OCI-LY1 (cell line): Measurements from ENCODE around the gene MRPL24.
A peak's percentile ranks its signal among the peaks of the same experiment; 100 is the strongest.

Source experiments
- H2AFZ ChIP-seq: fragments of 200-600 bp; sonication (generic), shearing (Covaris generic); 2 replicates; pipeline ENCODE4 v1.6.0; 2014; ENCODE audit warnings: antibody characterized with exemption, mild to moderate bottlenecking, low read length
- H3F3A ChIP-seq: fragments of 200-600 bp; sonication (generic), shearing (Covaris generic); 2 replicates; pipeline ENCODE4 v1.6.0; 2014; ENCODE audit warnings: mild to moderate bottlenecking, antibody characterized with exemption, low read length, moderate library complexity; ENCODE audit not compliant: insufficient read depth
- H3K27ac ChIP-seq: fragments of 200-600 bp; sonication (generic); 2 replicates; pipeline ENCODE4 v1.5.1; 2014; ENCODE audit warnings: low read length, mixed run types, mild to moderate bottlenecking, low read depth; ENCODE audit not compliant: poor library complexity, severe bottlenecking
- H3K27me3 ChIP-seq: fragments of 200-600 bp; sonication (generic); 2 replicates; pipeline ENCODE4 v1.6.0; 2014; ENCODE audit warnings: antibody characterized with exemption, mild to moderate bottlenecking, low read length, moderate library complexity; ENCODE audit not compliant: insufficient read depth
- H3K36me3 ChIP-seq: fragments of 200-600 bp; sonication (generic); 2 replicates; pipeline ENCODE4 v1.6.1; 2014; ENCODE audit warnings: mild to moderate bottlenecking, antibody characterized with exemption, low read length, moderate library complexity, mixed read lengths; ENCODE audit not compliant: insufficient read depth
- H3K4me1 ChIP-seq: fragments of 200-600 bp; sonication (generic); 2 replicates; pipeline ENCODE4 v1.5.1; 2014; ENCODE audit warnings: mild to moderate bottlenecking, low read length, moderate library complexity; ENCODE audit not compliant: insufficient read depth, severe bottlenecking
- H3K4me2 ChIP-seq: fragments of 200-600 bp; sonication (generic), shearing (Covaris generic); 2 replicates; pipeline ENCODE4 v1.6.1; 2014; ENCODE audit warnings: low read length
- H3K4me3 ChIP-seq: fragments of 200-600 bp; sonication (generic); 2 replicates; pipeline ENCODE4 v1.5.1; 2014; ENCODE audit warnings: low read length, low read depth, mild to moderate bottlenecking, mixed read lengths; ENCODE audit not compliant: poor library complexity, severe bottlenecking
- H3K79me2 ChIP-seq: fragments of 200-600 bp; shearing (Covaris generic); 2 replicates; pipeline ENCODE4 v1.6.1; 2016; ENCODE audit warnings: mixed run types, low read length, mixed read lengths; ENCODE audit not compliant: insufficient read depth
- H3K9ac ChIP-seq: fragments of 200-600 bp; sonication (generic), shearing (Covaris generic); 2 replicates; pipeline ENCODE4 v1.6.1; 2014; ENCODE audit warnings: mild to moderate bottlenecking, low read length, mixed read lengths
- H3K9me2 ChIP-seq: fragments of 200-600 bp; sonication (generic), shearing (Covaris generic); 2 replicates; pipeline ENCODE4 v1.6.1; 2014; ENCODE audit warnings: low read depth, mild to moderate bottlenecking, low read length, mixed read lengths
- H3K9me3 ChIP-seq: fragments of 200-600 bp; shearing (Covaris generic); 2 replicates; pipeline ENCODE4 v1.6.1; 2014; ENCODE audit warnings: low read length, mixed read lengths
- H4K20me1 ChIP-seq: fragments of 200-600 bp; sonication (generic), shearing (Covaris generic); 2 replicates; pipeline ENCODE4 v1.6.0; 2016; ENCODE audit warnings: mild to moderate bottlenecking, low read length; ENCODE audit not compliant: insufficient read depth
- EZH2 ChIP-seq: fragments of 200-600 bp; sonication (generic), shearing (Covaris generic); IDR thresholded peaks from 2 replicates; pipeline ENCODE4 v1.8.0; 2017; ENCODE audit warnings: borderline replicate concordance, mixed run types, mild to moderate bottlenecking, antibody characterized with exemption, low read length, moderate library complexity, mixed read lengths
- TF ChIP-seq, protein P1 (sequence below): fragments of 200-600 bp; sonication (generic), shearing (Covaris generic); IDR thresholded peaks from 2 replicates; pipeline ENCODE4 v1.5.1; 2017; ENCODE audit warnings: mild to moderate bottlenecking, antibody characterized with exemption, low read length, moderate library complexity, mixed read lengths

The MRPL24 gene

DNA sequence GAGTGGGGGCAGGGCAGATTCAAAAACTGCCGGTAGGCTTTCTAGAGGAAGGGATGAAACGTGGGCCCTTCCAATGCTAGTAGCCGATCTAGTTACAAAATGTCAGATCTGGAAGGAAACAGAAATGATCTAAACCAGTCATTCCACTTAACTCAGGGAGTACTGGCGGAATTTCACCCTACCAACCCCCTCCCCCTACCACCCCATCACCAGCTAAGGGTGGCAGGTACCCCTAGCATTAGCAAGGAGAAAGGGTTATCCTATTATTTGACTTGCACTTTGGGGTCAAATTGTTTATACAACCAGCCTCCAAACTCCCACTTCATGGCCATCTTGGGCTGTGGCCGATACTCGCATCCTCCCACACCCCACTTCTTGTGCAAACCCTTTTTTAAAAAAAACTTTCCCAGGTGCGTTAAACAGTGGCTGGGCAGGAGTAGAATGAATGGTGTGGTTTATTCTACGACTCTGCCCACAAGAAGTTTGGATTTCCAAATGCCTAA lies 644 bp upstream of the MRPL24 start:
- peak overlapping the region; percentile 49; the same call in 1 of the 2 replicates for H3K9ac ChIP-seq
- TF ChIP-seq, protein P1, sequence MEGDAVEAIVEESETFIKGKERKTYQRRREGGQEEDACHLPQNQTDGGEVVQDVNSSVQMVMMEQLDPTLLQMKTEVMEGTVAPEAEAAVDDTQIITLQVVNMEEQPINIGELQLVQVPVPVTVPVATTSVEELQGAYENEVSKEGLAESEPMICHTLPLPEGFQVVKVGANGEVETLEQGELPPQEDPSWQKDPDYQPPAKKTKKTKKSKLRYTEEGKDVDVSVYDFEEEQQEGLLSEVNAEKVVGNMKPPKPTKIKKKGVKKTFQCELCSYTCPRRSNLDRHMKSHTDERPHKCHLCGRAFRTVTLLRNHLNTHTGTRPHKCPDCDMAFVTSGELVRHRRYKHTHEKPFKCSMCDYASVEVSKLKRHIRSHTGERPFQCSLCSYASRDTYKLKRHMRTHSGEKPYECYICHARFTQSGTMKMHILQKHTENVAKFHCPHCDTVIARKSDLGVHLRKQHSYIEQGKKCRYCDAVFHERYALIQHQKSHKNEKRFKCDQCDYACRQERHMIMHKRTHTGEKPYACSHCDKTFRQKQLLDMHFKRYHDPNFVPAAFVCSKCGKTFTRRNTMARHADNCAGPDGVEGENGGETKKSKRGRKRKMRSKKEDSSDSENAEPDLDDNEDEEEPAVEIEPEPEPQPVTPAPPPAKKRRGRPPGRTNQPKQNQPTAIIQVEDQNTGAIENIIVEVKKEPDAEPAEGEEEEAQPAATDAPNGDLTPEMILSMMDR = no peak
- TF ChIP-seq EZH2 = no peak
- H3K4me2 ChIP-seq = peak overlapping the region; percentile 72
- peaks cover 84% of the 10 kb centered on the region for H3K36me3 ChIP-seq
- no peak overlapping the region for H2AFZ ChIP-seq
- H3F3A ChIP-seq = 0 out of 2 replicates have a peak, but pooled peaks cover 9% of the 10 kb centered on the region
- peaks cover 27% of the 10 kb centered on the region for H3K4me1 ChIP-seq
- peak overlapping the region; percentile 54 for H3K4me3 ChIP-seq
- no peaks in the 10 kb centered on the region for H4K20me1 ChIP-seq
- H3K27ac ChIP-seq = peak overlapping the region; percentile 82
- H3K27me3 ChIP-seq = no peaks in the 10 kb centered on the region
- no peaks in the 10 kb centered on the region for H3K9me2 ChIP-seq
- H3K79me2 ChIP-seq = peaks cover 15% of the 10 kb centered on the region
- H3K9me3 ChIP-seq = no peaks in the 10 kb centered on the region

DNA sequence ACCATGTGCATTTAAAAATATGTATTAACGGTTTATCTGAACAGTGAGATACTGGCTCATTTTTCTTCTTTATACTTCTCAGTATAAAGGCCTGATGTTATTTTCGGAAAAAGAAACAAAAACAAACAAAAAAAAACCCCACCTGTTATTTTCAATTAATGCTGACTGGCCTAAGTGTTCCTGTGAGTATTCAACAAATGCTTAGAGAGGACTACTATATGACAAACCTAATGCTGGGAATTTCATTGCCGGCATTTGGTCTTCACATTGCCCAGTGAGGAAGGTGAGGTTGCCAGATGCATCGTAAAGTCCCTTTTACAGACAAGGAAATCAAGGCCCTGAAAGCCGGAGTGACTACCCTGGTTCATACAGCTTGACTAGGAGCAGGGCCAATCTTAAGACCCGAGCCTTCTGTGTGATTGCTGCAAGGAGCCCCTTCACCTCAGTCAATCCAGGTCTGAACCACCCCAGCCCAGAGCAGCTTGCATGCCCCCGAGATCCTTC lies 599 bp downstream of the MRPL24 start:
- Histone ChIP-seq H3F3A (0 out of 2 replicates have a peak, but pooled peaks cover 9% of the 10 kb centered on the region), H3K27me3 (no peaks in the 10 kb centered on the region), H3K36me3 (peaks cover 78% of the 10 kb centered on the region), H3K4me3 (peak overlapping the region; percentile 80), H3K4me1 (peaks cover 21% of the 10 kb centered on the region), H3K79me2 (peaks cover 7% of the 10 kb centered on the region), H3K4me2 (peak overlapping the region; percentile 85), H2AFZ (no peak overlapping the region), H3K9ac (peak overlapping the region; percentile 92), H3K9me2 (no peaks in the 10 kb centered on the region), H3K27ac (peak overlapping the region; percentile 66), H3K9me3 (no peaks in the 10 kb centered on the region), H4K20me1 (no peaks in the 10 kb centered on the region)
- TF ChIP-seq, protein P1 = no peak
- TF ChIP-seq EZH2 = no peak

DNA sequence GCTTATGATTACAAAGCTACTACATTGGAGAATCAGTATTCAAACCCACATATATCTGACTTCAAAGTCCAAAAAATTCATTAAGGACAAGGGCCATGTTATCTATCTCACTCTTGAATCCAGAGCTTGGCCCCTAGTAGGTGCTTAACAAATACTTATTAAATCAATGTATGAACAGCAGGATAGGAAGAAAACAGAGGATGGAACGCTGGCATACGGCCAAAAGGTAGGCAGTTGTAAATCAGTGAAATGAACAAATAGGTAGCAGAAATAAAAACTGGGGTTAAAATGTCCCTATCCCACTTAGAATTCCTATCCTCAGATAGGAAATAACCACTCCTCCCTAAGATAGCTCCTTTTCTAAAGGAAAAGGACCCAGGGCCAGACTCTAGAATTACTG lies 2.0 kb downstream of the MRPL24 start:
- Histone ChIP-seq H3K36me3 (peaks cover 72% of the 10 kb centered on the region), H2AFZ (no peak overlapping the region), H3K79me2 (peaks cover 7% of the 10 kb centered on the region), H3F3A (0 out of 2 replicates have a peak, but pooled peaks cover 9% of the 10 kb centered on the region), H4K20me1 (no peaks in the 10 kb centered on the region), H3K9me3 (no peaks in the 10 kb centered on the region), H3K27ac (no peak overlapping the region), H3K4me1 (peaks cover 21% of the 10 kb centered on the region), H3K9ac (no peak overlapping the region), H3K9me2 (no peaks in the 10 kb centered on the region), H3K27me3 (no peaks in the 10 kb centered on the region), H3K4me2 (no peak overlapping the region), H3K4me3 (no peak overlapping the region)
- TF ChIP-seq, protein P1 = no peak
- no peak for TF ChIP-seq EZH2
